H9 (cell line): ENCODE measurements around the gene TAS1R1. TPM values are rescaled to one million over a fixed set of nuclear protein-coding genes. Genes with fewer than 3 reads are reported as not detected.
A peak's percentile ranks its signal among the peaks of the same experiment; 100 is the strongest.

Source experiments
- DNase-seq: peaks from one replicate; pipeline ENCODE4 v3.0.0-alpha.2; 2017
- H2AFZ ChIP-seq: one replicate; pipeline ENCODE4 v1.6.1; 2013; ENCODE audit warnings: mild to moderate bottlenecking, low read length, control low read depth, moderate library complexity
- H2AK5ac ChIP-seq: 2 replicates; pipeline ENCODE4 v1.6.1; 2013; ENCODE audit warnings: low read length, control low read depth, mixed read lengths; ENCODE audit not compliant: insufficient read length
- H2BK120ac ChIP-seq: one replicate; pipeline ENCODE4 v1.6.1; 2013; ENCODE audit warnings: low read depth, mild to moderate bottlenecking, low read length, control low read depth, inconsistent platforms; ENCODE audit not compliant: poor library complexity, severe bottlenecking
- H2BK12ac ChIP-seq: 2 replicates; pipeline ENCODE4 v1.6.1; 2013; ENCODE audit warnings: low read length, control low read depth, mixed read lengths, low read depth; ENCODE audit not compliant: insufficient read length
- H2BK15ac ChIP-seq: 2 replicates; pipeline ENCODE4 v1.6.1; 2013; ENCODE audit warnings: low read depth, low read length, control low read depth
- H2BK20ac ChIP-seq: one replicate; pipeline ENCODE4 v1.6.1; 2013; ENCODE audit warnings: low read depth, mild to moderate bottlenecking, low read length, control low read depth, inconsistent platforms; ENCODE audit not compliant: poor library complexity, severe bottlenecking
- H2BK5ac ChIP-seq: 2 replicates; pipeline ENCODE4 v1.6.1; 2013; ENCODE audit warnings: low read length, control low read depth, mixed read lengths; ENCODE audit not compliant: insufficient read length
- H3K14ac ChIP-seq: 2 replicates; pipeline ENCODE4 v1.6.1; 2013; ENCODE audit warnings: low read length, control low read depth; ENCODE audit not compliant: insufficient read depth
- H3K18ac ChIP-seq: 2 replicates; pipeline ENCODE4 v1.6.1; 2013; ENCODE audit warnings: low read depth, mild to moderate bottlenecking, mixed read lengths, low read length, control low read depth; ENCODE audit not compliant: insufficient read length
- H3K23ac ChIP-seq: 2 replicates; pipeline ENCODE4 v1.6.1; 2013; ENCODE audit warnings: low read length, control low read depth, mixed read lengths, low read depth; ENCODE audit not compliant: insufficient read length
- H3K23me2 ChIP-seq: 2 replicates; pipeline ENCODE4 v1.6.1; 2013; ENCODE audit warnings: low read depth, mild to moderate bottlenecking, mixed read lengths, low read length, control low read depth; ENCODE audit not compliant: insufficient read length, poor library complexity, severe bottlenecking
- H3K27ac ChIP-seq: 2 replicates; pipeline ENCODE4 v1.5.1; 2013; ENCODE audit warnings: low read length, control low read depth, mixed read lengths, low read depth; ENCODE audit not compliant: insufficient read length
- H3K27me3 ChIP-seq: 2 replicates; pipeline ENCODE4 v1.6.1; 2013; ENCODE audit warnings: low read length, control low read depth, inconsistent platforms; ENCODE audit not compliant: insufficient read depth
- H3K4ac ChIP-seq: 2 replicates; pipeline ENCODE4 v1.6.1; 2013; ENCODE audit warnings: low read depth, mild to moderate bottlenecking, control low read depth, inconsistent platforms, low read length, moderate library complexity
- H3K4me1 ChIP-seq: 2 replicates; pipeline ENCODE4 v1.6.1; 2013; ENCODE audit warnings: low read length, control low read depth, inconsistent platforms; ENCODE audit not compliant: insufficient read depth
- H3K4me2 ChIP-seq: 2 replicates; pipeline ENCODE4 v1.6.1; 2013; ENCODE audit warnings: low read length, control low read depth, mixed read lengths; ENCODE audit not compliant: insufficient read length, insufficient read depth
- H3K56ac ChIP-seq: 2 replicates; pipeline ENCODE4 v1.6.1; 2013; ENCODE audit warnings: low read depth, mild to moderate bottlenecking, mixed read lengths, low read length, control low read depth; ENCODE audit not compliant: insufficient read length
- H3K79me1 ChIP-seq: 2 replicates; pipeline ENCODE4 v1.6.1; 2013; ENCODE audit warnings: low read depth, mild to moderate bottlenecking, moderate library complexity, low read length, control low read depth, inconsistent platforms; ENCODE audit not compliant: insufficient read depth, poor library complexity, severe bottlenecking
- H3K79me2 ChIP-seq: 2 replicates; pipeline ENCODE4 v1.6.1; 2013; ENCODE audit warnings: low read length, control low read depth, inconsistent platforms; ENCODE audit not compliant: insufficient read depth
- H3K9ac ChIP-seq: 2 replicates; pipeline ENCODE4 v1.6.1; 2013; ENCODE audit warnings: low read length, control low read depth, mixed read lengths; ENCODE audit not compliant: insufficient read length; ENCODE audit errors: extremely low read depth
- H3K9me3 ChIP-seq: one replicate; pipeline ENCODE4 v1.6.1; 2013; ENCODE audit warnings: low read depth, low read length, inconsistent platforms; ENCODE audit not compliant: control insufficient read depth
- H3T11ph ChIP-seq: one replicate; pipeline ENCODE4 v1.6.1; 2013; ENCODE audit warnings: mild to moderate bottlenecking, low read length, control low read depth, inconsistent platforms
- H4K20me1 ChIP-seq: one replicate; pipeline ENCODE4 v1.6.1; 2013; ENCODE audit not compliant: control insufficient read depth, insufficient read length, insufficient read depth
- H4K5ac ChIP-seq: 2 replicates; pipeline ENCODE4 v1.6.1; 2013; ENCODE audit warnings: low read depth, mild to moderate bottlenecking, mixed read lengths, low read length, control low read depth; ENCODE audit not compliant: insufficient read length
- H4K8ac ChIP-seq: replicated peaks from 2 replicates; pipeline ENCODE4 v1.6.1; 2013; ENCODE audit warnings: low read length, control low read depth, mixed read lengths, low read depth; ENCODE audit not compliant: insufficient read length
- H4K91ac ChIP-seq: 2 replicates; pipeline ENCODE4 v1.6.1; 2013; ENCODE audit warnings: low read depth, mild to moderate bottlenecking, moderate library complexity, mixed read lengths, low read length, control low read depth; ENCODE audit not compliant: insufficient read length
- H3K27ac Mint-ChIP-seq, 3 experiments: 2 replicates in 2 of 3; 3 replicates in 1 of 3; pipeline ENCODE4 v1.8.0; 2020 to 2021; ENCODE audit warnings: mixed read lengths in 3 of 3, mild to moderate bottlenecking in 1 of 3, moderate library complexity in 1 of 3
- H3K27me3 Mint-ChIP-seq: 2 replicates; pipeline ENCODE4 v1.8.0; 2021; ENCODE audit warnings: low read depth, mild to moderate bottlenecking, moderate library complexity, mixed read lengths
- H3K36me3 Mint-ChIP-seq, 3 experiments: 2 replicates in 2 of 3; 3 replicates in 1 of 3; pipeline ENCODE4 v1.8.0; 2020 to 2021; ENCODE audit warnings: low read depth in 3 of 3, mixed read lengths in 3 of 3; ENCODE audit not compliant: insufficient read depth in 1 of 3
- H3K4me1 Mint-ChIP-seq, 2 experiments: 2 replicates each; pipeline ENCODE4 v1.8.0; 2020; ENCODE audit warnings: mixed read lengths in 2 of 2
- H3K4me3 Mint-ChIP-seq, 2 experiments: 2 replicates in 1 of 2; 3 replicates in 1 of 2; pipeline ENCODE4 v1.8.0; 2020 to 2021; ENCODE audit warnings: mild to moderate bottlenecking in 2 of 2, mixed read lengths in 2 of 2, moderate library complexity in 1 of 2
- H3K9me3 Mint-ChIP-seq, 2 experiments: 2 replicates in 1 of 2; 3 replicates in 1 of 2; pipeline ENCODE4 v1.8.0; 2020; ENCODE audit warnings: mild to moderate bottlenecking in 2 of 2, mixed read lengths in 2 of 2, moderate library complexity in 1 of 2
- CTCF ChIP-seq: fragments of 200-600 bp; sonication (generic); conservative IDR thresholded peaks from 3 replicates; pipeline ENCODE4 v1.8.0; 2021; ENCODE audit warnings: antibody characterized with exemption, mild to moderate bottlenecking
- WGBS: extraction: QIAGEN DNeasy Blood & Tissue Kit; methylation state at CpG from one replicate; pipeline ENCODE4 v1.1.7; 2013; ENCODE audit warnings: missing lambda C conversion rate, low lambda C conversion rate, mixed read lengths; ENCODE audit not compliant: insufficient read length; ENCODE audit errors: extremely low coverage; 5-methylcytosine and 5-hydroxymethylcytosine counted together
- total RNA-seq: library from RNA; stranded (reverse); gene quantifications from 2 replicates; pipeline ENCODE4 v1.2.1, GENCODE V29; 2021

TAS1R1 gene
- total RNA-seq, 1 experiment from 2014 or later, result not detected

- no peaks in the 10 kb centered on the region for H3K9me3 ChIP-seq
- no peaks in the 10 kb centered on the region for H3K9me3 Mint-ChIP-seq
- H3K4me1 ChIP-seq, result no peaks in the 10 kb centered on the region
These were observed 46.3 kb upstream of the TAS1R1 start for GRCh38 chr1:6508816-6509189.

More at GRCh38 chr1:6508816-6509189, 46.3 kb upstream of the TAS1R1 start:
- Histone ChIP-seq H2BK120ac (no peak overlapping the region), H3K79me1 (no peaks in the 10 kb centered on the region), H3K18ac (no peak overlapping the region), H4K20me1 (no peaks in the 10 kb centered on the region), H3K27ac (no peak overlapping the region), H4K91ac (no peak overlapping the region), H4K8ac (no peak overlapping the region), H3K23ac (no peak overlapping the region), H3K27me3 (no peaks in the 10 kb centered on the region), H4K5ac (no peak overlapping the region), H2BK20ac (no peak overlapping the region), H3K4me2 (no peak overlapping the region), H2BK5ac (no peak overlapping the region), H3T11ph (no peak overlapping the region), H2AK5ac (no peak overlapping the region), H3K79me2 (no peaks in the 10 kb centered on the region), H3K4ac (no peak overlapping the region), H2BK15ac (no peak overlapping the region), H3K14ac (no peak overlapping the region), H2AFZ (no peak overlapping the region), H3K23me2 (no peaks in the 10 kb centered on the region), H3K56ac (no peak overlapping the region), H2BK12ac (no peak overlapping the region), H3K9ac (no peak overlapping the region)
- Mint-ChIP-seq H3K27ac (peak overlapping the region in 1 of 3 experiments; percentile 48; a peak in 1 of 7 replicates), H3K36me3 (no peaks in the 10 kb centered on the region), H3K4me3 (no peak overlapping the region), H3K4me1 (peaks cover 0 to 3% of the 10 kb centered on the region in 2 experiments; a peak in 2 of 4 replicates), H3K27me3 (0 out of 2 replicates have a peak, but pooled peaks cover 2% of the 10 kb centered on the region)
- no peak for DNase-seq
- no peak for TF ChIP-seq CTCF
- WGBS, result no CpG with 5 or more reads among the region's 11 CpGs
